GM20000 (cell line): ENCODE results near the gene EVPL.

Experiments
- DNase-seq: peaks from one replicate; pipeline ENCODE4 v3.0.0; 2012; ENCODE audit warnings: low spot score
- CTCF ChIP-seq: IDR thresholded peaks from 2 replicates; pipeline ENCODE4 v1.5.1; 2012; ENCODE audit warnings: mild to moderate bottlenecking, control low read depth; ENCODE audit errors: extremely low read depth, missing control alignments

EVPL gene

GRCh38 chr17:76000016-76000754 lies 26.9 kb downstream of the EVPL start:
- peak; percentile 65 for TF ChIP-seq CTCF
- DNase-seq = peak; percentile 86

GRCh38 chr17:75998327-75998795 lies 28.7 kb downstream of the EVPL start:
- TF ChIP-seq CTCF = no peak
- DNase-seq = no peak

DNA sequence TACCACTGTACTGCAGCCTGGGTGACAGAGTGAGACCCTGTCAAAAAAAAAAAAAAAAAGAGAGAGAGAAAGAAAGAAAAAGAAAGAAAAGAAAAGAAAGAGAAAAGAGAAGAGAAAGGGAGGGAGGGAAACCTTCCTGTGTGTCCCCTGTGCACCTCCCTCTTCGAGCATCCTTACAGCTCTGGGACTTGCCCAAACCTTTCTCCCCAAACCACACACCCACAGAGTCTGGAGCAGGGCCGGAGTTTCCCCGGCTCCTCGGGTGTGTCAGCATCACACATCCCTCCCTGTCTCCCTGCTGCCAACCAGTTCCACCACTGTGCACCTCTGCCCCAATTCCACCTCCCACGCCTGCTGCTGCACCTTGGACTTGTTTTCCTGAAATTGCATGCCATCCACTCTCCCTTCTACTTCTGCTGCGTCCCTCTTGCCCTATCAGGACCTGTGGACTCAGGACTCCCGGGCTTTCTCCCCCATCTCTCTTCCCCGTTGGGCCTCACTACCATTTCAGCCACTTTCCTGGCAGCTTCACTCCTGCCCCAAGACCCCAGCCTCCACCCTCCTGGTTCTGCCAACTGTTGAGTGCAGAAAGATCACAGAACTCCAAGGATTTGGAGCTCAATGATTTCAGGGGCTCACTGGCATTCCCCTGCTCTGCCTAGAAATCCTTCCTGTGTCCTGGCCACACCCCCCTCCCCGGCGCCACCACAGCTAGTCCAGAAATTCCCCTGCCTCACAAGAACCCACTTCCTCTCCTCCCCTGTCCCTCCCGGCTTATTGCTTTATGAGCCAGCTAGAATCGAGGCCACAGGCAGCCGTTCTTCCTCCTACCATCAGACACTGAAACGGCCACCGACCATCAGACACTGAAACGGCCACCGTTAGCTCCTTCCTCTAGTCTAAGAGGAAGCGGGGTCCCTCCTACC lies 30.2 kb downstream of the EVPL start:
- TF ChIP-seq CTCF = no peak
- peak; percentile 70 for DNase-seq

DNA sequence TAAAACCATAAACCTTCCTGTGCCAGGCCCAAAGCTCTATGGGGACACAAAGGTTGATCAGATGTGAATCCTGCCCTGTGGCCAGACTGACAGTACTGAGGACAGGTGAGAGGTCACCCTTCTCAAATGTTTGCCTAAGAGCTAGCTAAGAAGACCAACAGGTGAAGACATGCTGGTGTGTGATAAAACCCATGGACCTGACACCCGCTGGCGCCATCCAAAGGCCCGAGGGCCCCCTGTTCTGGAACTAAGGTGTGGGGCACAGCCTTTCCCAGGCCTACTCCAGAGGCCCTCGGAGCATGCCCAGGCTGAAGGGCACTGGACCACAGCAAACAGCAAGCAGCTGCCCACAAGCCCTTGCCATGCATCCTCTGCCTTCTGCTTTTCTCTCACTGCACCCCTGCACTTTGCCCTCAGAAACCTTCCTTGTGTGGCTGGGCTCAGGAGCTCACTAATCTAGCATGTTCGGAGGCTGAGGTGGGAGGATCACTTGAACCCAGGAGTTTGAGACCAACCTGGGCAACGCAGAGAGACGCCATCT lies 31.7 kb downstream of the EVPL start:
- no peak for DNase-seq
- TF ChIP-seq CTCF = no peak

DNA sequence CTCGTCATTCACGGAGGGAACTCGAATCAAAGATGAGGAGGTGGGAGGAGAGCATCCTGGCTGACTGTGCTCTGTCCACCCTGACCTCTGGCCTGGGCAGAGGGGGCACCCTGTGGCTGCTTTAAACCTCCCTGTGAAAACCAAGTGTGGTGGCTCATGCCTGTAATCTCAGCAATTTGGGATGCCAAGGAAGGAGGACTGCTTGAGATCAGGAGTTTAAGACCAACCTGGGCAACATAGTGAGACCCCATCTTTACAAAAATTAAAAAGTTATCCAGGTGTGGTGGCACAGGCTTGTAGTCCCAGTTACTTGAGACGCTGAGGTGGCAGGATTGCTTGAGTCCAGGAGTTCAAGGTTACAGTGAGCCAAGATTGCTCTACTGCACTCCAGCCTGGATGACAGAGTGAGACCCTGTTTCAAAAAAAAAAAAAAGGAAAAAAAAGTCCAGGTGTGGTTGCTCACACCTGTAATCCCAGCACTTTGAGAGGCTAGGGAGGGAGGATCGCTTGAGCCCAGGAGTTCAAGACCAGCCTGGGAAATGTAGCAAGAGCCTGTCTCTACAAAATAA lies 32.2 kb downstream of the EVPL start:
- TF ChIP-seq CTCF = no peak
- DNase-seq = no peak

- DNase-seq = no peak
- no peak for TF ChIP-seq CTCF
These were observed 35.7 kb downstream of the EVPL start for GRCh38 chr17:75991396-75991795.
